Uterus (tissue), 2 donors: Measurements from ENCODE around the gene HTR4.

Experiments used
- CTCF ChIP-seq, 4 experiments: fragments of 200-600 bp in 2 of 4; fragments of 450-650 bp in 2 of 4; sonication (generic) in 2 of 4; IDR thresholded peaks; one replicate each; pipeline ENCODE4 v1.5.1; 2016 to 2019; ENCODE audit warnings: antibody characterized with exemption in 4 of 4, mild to moderate bottlenecking in 2 of 4, moderate library complexity in 1 of 4
- POLR2A ChIP-seq, 2 donors: fragments of 450-650 bp; IDR thresholded peaks; one replicate each; pipeline ENCODE4 v1.6.1; 2016; ENCODE audit warnings: antibody characterized with exemption in 2 of 2, mild to moderate bottlenecking in 1 of 2, moderate library complexity in 1 of 2

- TF ChIP-seq CTCF (IDR thresholded peaks at IDR 0.05) (no peak), POLR2A (IDR thresholded peaks at IDR 0.05) (no peak)
Measured at GRCh38 chr5:148445578-148445977, 208.7 kb downstream of the HTR4 start.
